AG04449 (cell line): ENCODE measurements around the gene MSI2.

Experiments
- CTCF ChIA-PET: fragments of 350-600 bp; formaldehyde crosslinking; extraction: SDS; loops from one replicate; lab custom pipeline; 2021; ENCODE audit warnings: antibody characterized with exemption; lab: Yijun Ruan, JAX
- POLR2A ChIA-PET: fragments of 400-600, 350-600 bp; formaldehyde crosslinking; extraction: SDS; loops from one replicate; lab custom pipeline; 2020; ENCODE audit warnings: antibody characterized with exemption, inconsistent platforms; lab: Yijun Ruan, JAX
- DNase-seq: peaks from one replicate; pipeline ENCODE4 v3.0.0-alpha.2; 2010; ENCODE audit warnings: low read depth, low spot score
- H3K4me3 ChIP-seq: 2 replicates; pipeline ENCODE4 v1.5.1; 2011; ENCODE audit warnings: low read depth, mild to moderate bottlenecking, control low read depth, low read length
- CTCF ChIP-seq: IDR thresholded peaks from one replicate; pipeline ENCODE4 v1.5.1; 2011; ENCODE audit warnings: mild to moderate bottlenecking, moderate library complexity, low read length, control low read depth, inconsistent platforms; ENCODE audit not compliant: insufficient read depth; ENCODE audit errors: missing control alignments

Gene MSI2

GRCh38 chr17:57715981-57716380, 459.7 kb downstream of the MSI2 start:
- ChIA-PET CTCF (no interaction called here), POLR2A (no interaction called here)
- no peak for TF ChIP-seq CTCF
- no peak overlapping the region for H3K4me3 ChIP-seq
- DNase-seq: no peak

GRCh38 chr17:57718878-57719277, 462.6 kb downstream of the MSI2 start:
- ChIA-PET POLR2A (no interaction called here), CTCF (interaction anchor here (1.2 kb wide), 1 partner anchor 474 kb away, joined by 3 read pairs; no protein-coding TSS in a partner anchor)
- no peak overlapping the region for H3K4me3 ChIP-seq
- no peak for TF ChIP-seq CTCF
- DNase-seq: no peak

GRCh38 chr17:57720386-57721035, 464.2 kb downstream of the MSI2 start:
- POLR2A ChIA-PET: no interaction called here
- CTCF ChIA-PET: no interaction called here
- DNase-seq: no peak
- no peak for TF ChIP-seq CTCF
- H3K4me3 ChIP-seq: no peak overlapping the region

GRCh38 chr17:57721967-57722703, 465.8 kb downstream of the MSI2 start:
- no peak overlapping the region for H3K4me3 ChIP-seq
- ChIA-PET CTCF (interaction anchor here (0.8 to 3.5 kb wide), 2 partner anchors 11 to 124 kb away, joined by 3 to 10 read pairs; no protein-coding TSS in a partner anchor), POLR2A (no interaction called here)
- no peak for DNase-seq
- no peak for TF ChIP-seq CTCF

GRCh38 chr17:57722704-57723043, 466.4 kb downstream of the MSI2 start:
- TF ChIP-seq CTCF: no peak
- POLR2A ChIA-PET: no interaction called here
- DNase-seq: no peak
- CTCF ChIA-PET: interaction anchor here (3.5 kb wide), 1 partner anchor 125 kb away, joined by 10 read pairs; no protein-coding TSS in a partner anchor
- no peak overlapping the region for H3K4me3 ChIP-seq

- no peak for DNase-seq
- ChIA-PET CTCF (interaction anchor here (1.0 to 3.5 kb wide), 3 partner anchors 126 to 480 kb away, joined by 3 to 10 read pairs (median 6); no protein-coding TSS in a partner anchor), POLR2A (no interaction called here)
- no peak overlapping the region for H3K4me3 ChIP-seq
- no peak for TF ChIP-seq CTCF
Observed at GRCh38 chr17:57723427-57724025, 467.2 kb downstream of the MSI2 start.
